H9 (cell line): ENCODE measurements around the gene KCNMA1. TPM values are rescaled to one million over a fixed set of nuclear protein-coding genes. Genes with fewer than 3 reads are reported as not detected.
A peak's percentile ranks its signal among the peaks of the same experiment; 100 is the strongest.

Experiments used
- DNase-seq: peaks from one replicate; pipeline ENCODE4 v3.0.0-alpha.2; 2017
- H2AFZ ChIP-seq: one replicate; pipeline ENCODE4 v1.6.1; 2013; ENCODE audit warnings: mild to moderate bottlenecking, low read length, control low read depth, moderate library complexity
- H2AK5ac ChIP-seq: 2 replicates; pipeline ENCODE4 v1.6.1; 2013; ENCODE audit warnings: low read length, control low read depth, mixed read lengths; ENCODE audit not compliant: insufficient read length
- H2BK120ac ChIP-seq: one replicate; pipeline ENCODE4 v1.6.1; 2013; ENCODE audit warnings: low read depth, mild to moderate bottlenecking, low read length, control low read depth, inconsistent platforms; ENCODE audit not compliant: poor library complexity, severe bottlenecking
- H2BK12ac ChIP-seq: 2 replicates; pipeline ENCODE4 v1.6.1; 2013; ENCODE audit warnings: low read length, control low read depth, mixed read lengths, low read depth; ENCODE audit not compliant: insufficient read length
- H2BK15ac ChIP-seq: 2 replicates; pipeline ENCODE4 v1.6.1; 2013; ENCODE audit warnings: low read depth, low read length, control low read depth
- H2BK20ac ChIP-seq: one replicate; pipeline ENCODE4 v1.6.1; 2013; ENCODE audit warnings: low read depth, mild to moderate bottlenecking, low read length, control low read depth, inconsistent platforms; ENCODE audit not compliant: poor library complexity, severe bottlenecking
- H2BK5ac ChIP-seq: 2 replicates; pipeline ENCODE4 v1.6.1; 2013; ENCODE audit warnings: low read length, control low read depth, mixed read lengths; ENCODE audit not compliant: insufficient read length
- H3K14ac ChIP-seq: 2 replicates; pipeline ENCODE4 v1.6.1; 2013; ENCODE audit warnings: low read length, control low read depth; ENCODE audit not compliant: insufficient read depth
- H3K18ac ChIP-seq: 2 replicates; pipeline ENCODE4 v1.6.1; 2013; ENCODE audit warnings: low read depth, mild to moderate bottlenecking, mixed read lengths, low read length, control low read depth; ENCODE audit not compliant: insufficient read length
- H3K23ac ChIP-seq: 2 replicates; pipeline ENCODE4 v1.6.1; 2013; ENCODE audit warnings: low read length, control low read depth, mixed read lengths, low read depth; ENCODE audit not compliant: insufficient read length
- H3K23me2 ChIP-seq: 2 replicates; pipeline ENCODE4 v1.6.1; 2013; ENCODE audit warnings: low read depth, mild to moderate bottlenecking, mixed read lengths, low read length, control low read depth; ENCODE audit not compliant: insufficient read length, poor library complexity, severe bottlenecking
- H3K27ac ChIP-seq: 2 replicates; pipeline ENCODE4 v1.5.1; 2013; ENCODE audit warnings: low read length, control low read depth, mixed read lengths, low read depth; ENCODE audit not compliant: insufficient read length
- H3K27me3 ChIP-seq: 2 replicates; pipeline ENCODE4 v1.6.1; 2013; ENCODE audit warnings: low read length, control low read depth, inconsistent platforms; ENCODE audit not compliant: insufficient read depth
- H3K4ac ChIP-seq: 2 replicates; pipeline ENCODE4 v1.6.1; 2013; ENCODE audit warnings: low read depth, mild to moderate bottlenecking, control low read depth, inconsistent platforms, low read length, moderate library complexity
- H3K4me1 ChIP-seq: 2 replicates; pipeline ENCODE4 v1.6.1; 2013; ENCODE audit warnings: low read length, control low read depth, inconsistent platforms; ENCODE audit not compliant: insufficient read depth
- H3K4me2 ChIP-seq: 2 replicates; pipeline ENCODE4 v1.6.1; 2013; ENCODE audit warnings: low read length, control low read depth, mixed read lengths; ENCODE audit not compliant: insufficient read length, insufficient read depth
- H3K56ac ChIP-seq: 2 replicates; pipeline ENCODE4 v1.6.1; 2013; ENCODE audit warnings: low read depth, mild to moderate bottlenecking, mixed read lengths, low read length, control low read depth; ENCODE audit not compliant: insufficient read length
- H3K79me1 ChIP-seq: 2 replicates; pipeline ENCODE4 v1.6.1; 2013; ENCODE audit warnings: low read depth, mild to moderate bottlenecking, moderate library complexity, low read length, control low read depth, inconsistent platforms; ENCODE audit not compliant: insufficient read depth, poor library complexity, severe bottlenecking
- H3K79me2 ChIP-seq: 2 replicates; pipeline ENCODE4 v1.6.1; 2013; ENCODE audit warnings: low read length, control low read depth, inconsistent platforms; ENCODE audit not compliant: insufficient read depth
- H3K9ac ChIP-seq: 2 replicates; pipeline ENCODE4 v1.6.1; 2013; ENCODE audit warnings: low read length, control low read depth, mixed read lengths; ENCODE audit not compliant: insufficient read length; ENCODE audit errors: extremely low read depth
- H3K9me3 ChIP-seq: one replicate; pipeline ENCODE4 v1.6.1; 2013; ENCODE audit warnings: low read depth, low read length, inconsistent platforms; ENCODE audit not compliant: control insufficient read depth
- H3T11ph ChIP-seq: one replicate; pipeline ENCODE4 v1.6.1; 2013; ENCODE audit warnings: mild to moderate bottlenecking, low read length, control low read depth, inconsistent platforms
- H4K20me1 ChIP-seq: one replicate; pipeline ENCODE4 v1.6.1; 2013; ENCODE audit not compliant: control insufficient read depth, insufficient read length, insufficient read depth
- H4K5ac ChIP-seq: 2 replicates; pipeline ENCODE4 v1.6.1; 2013; ENCODE audit warnings: low read depth, mild to moderate bottlenecking, mixed read lengths, low read length, control low read depth; ENCODE audit not compliant: insufficient read length
- H4K8ac ChIP-seq: replicated peaks from 2 replicates; pipeline ENCODE4 v1.6.1; 2013; ENCODE audit warnings: low read length, control low read depth, mixed read lengths, low read depth; ENCODE audit not compliant: insufficient read length
- H4K91ac ChIP-seq: 2 replicates; pipeline ENCODE4 v1.6.1; 2013; ENCODE audit warnings: low read depth, mild to moderate bottlenecking, moderate library complexity, mixed read lengths, low read length, control low read depth; ENCODE audit not compliant: insufficient read length
- H3K27ac Mint-ChIP-seq, 3 experiments: 2 replicates in 2 of 3; 3 replicates in 1 of 3; pipeline ENCODE4 v1.8.0; 2020 to 2021; ENCODE audit warnings: mixed read lengths in 3 of 3, mild to moderate bottlenecking in 1 of 3, moderate library complexity in 1 of 3
- H3K27me3 Mint-ChIP-seq: 2 replicates; pipeline ENCODE4 v1.8.0; 2021; ENCODE audit warnings: low read depth, mild to moderate bottlenecking, moderate library complexity, mixed read lengths
- H3K36me3 Mint-ChIP-seq, 3 experiments: 2 replicates in 2 of 3; 3 replicates in 1 of 3; pipeline ENCODE4 v1.8.0; 2020 to 2021; ENCODE audit warnings: low read depth in 3 of 3, mixed read lengths in 3 of 3; ENCODE audit not compliant: insufficient read depth in 1 of 3
- H3K4me1 Mint-ChIP-seq, 2 experiments: 2 replicates each; pipeline ENCODE4 v1.8.0; 2020; ENCODE audit warnings: mixed read lengths in 2 of 2
- H3K4me3 Mint-ChIP-seq, 2 experiments: 2 replicates in 1 of 2; 3 replicates in 1 of 2; pipeline ENCODE4 v1.8.0; 2020 to 2021; ENCODE audit warnings: mild to moderate bottlenecking in 2 of 2, mixed read lengths in 2 of 2, moderate library complexity in 1 of 2
- H3K9me3 Mint-ChIP-seq, 2 experiments: 2 replicates in 1 of 2; 3 replicates in 1 of 2; pipeline ENCODE4 v1.8.0; 2020; ENCODE audit warnings: mild to moderate bottlenecking in 2 of 2, mixed read lengths in 2 of 2, moderate library complexity in 1 of 2
- WGBS: extraction: QIAGEN DNeasy Blood & Tissue Kit; methylation state at CpG from one replicate; pipeline ENCODE4 v1.1.7; 2013; ENCODE audit warnings: missing lambda C conversion rate, low lambda C conversion rate, mixed read lengths; ENCODE audit not compliant: insufficient read length; ENCODE audit errors: extremely low coverage; 5-methylcytosine and 5-hydroxymethylcytosine counted together
- total RNA-seq: library from RNA; stranded (reverse); gene quantifications from 2 replicates; pipeline ENCODE4 v1.2.1, GENCODE V29; 2021
- TF ChIP-seq, protein P1 (sequence below): fragments of 200-600 bp; sonication (generic); conservative IDR thresholded peaks from 3 replicates; pipeline ENCODE4 v1.8.0; 2021; ENCODE audit warnings: antibody characterized with exemption, mild to moderate bottlenecking

Gene KCNMA1
- total RNA-seq, 1 experiment from 2014 or later: 2.0 TPM

DNA sequence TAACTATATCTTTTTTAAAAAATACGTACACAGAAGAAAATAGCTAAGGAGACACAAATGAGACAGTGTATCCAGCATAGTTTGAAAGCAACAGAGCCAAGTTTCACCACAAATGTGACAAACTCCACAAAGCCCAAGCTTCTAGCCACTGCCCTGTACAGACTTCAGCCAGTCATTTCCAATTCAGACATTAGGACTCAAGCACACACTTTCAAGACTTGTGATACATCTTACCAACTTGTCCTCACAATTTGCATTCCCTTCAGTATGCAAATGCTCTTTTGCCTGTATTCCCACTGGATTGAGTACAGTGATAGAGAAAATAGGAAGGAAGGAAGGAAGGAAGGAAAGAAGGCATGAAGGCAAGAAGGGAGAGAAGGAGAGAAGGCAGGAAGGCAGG, 510.4 kb downstream of the KCNMA1 start:
- no peaks in the 10 kb centered on the region for H3K79me2 ChIP-seq
- no peak for DNase-seq
- peaks cover 3% of the 10 kb centered on the region for H3K27me3 Mint-ChIP-seq
- no peaks in the 10 kb centered on the region for H3K36me3 Mint-ChIP-seq
- H2AFZ ChIP-seq: no peak overlapping the region
- H3K9me3 ChIP-seq: no peaks in the 10 kb centered on the region
- H3T11ph ChIP-seq: no peak overlapping the region
- H4K20me1 ChIP-seq: no peaks in the 10 kb centered on the region
- WGBS: no CpG with 5 or more reads among the region's 1 CpG
- H3K27ac ChIP-seq: no peak overlapping the region
- no peaks in the 10 kb centered on the region for H3K4me1 ChIP-seq
- H3K23me2 ChIP-seq: no peaks in the 10 kb centered on the region
- H4K8ac ChIP-seq: no peak overlapping the region
- H2BK5ac ChIP-seq: no peak overlapping the region
- H3K4me3 Mint-ChIP-seq: no peak overlapping the region
- no peak overlapping the region for H3K23ac ChIP-seq
- no peak overlapping the region for H2BK120ac ChIP-seq
- H3K56ac ChIP-seq: no peak overlapping the region
- H3K9ac ChIP-seq: no peak overlapping the region
- H3K4me2 ChIP-seq: no peak overlapping the region
- no peaks in the 10 kb centered on the region for H3K27me3 ChIP-seq
- peaks cover 0 to 3% of the 10 kb centered on the region in 2 experiments; a peak in 1 of 4 replicates for H3K4me1 Mint-ChIP-seq
- H2BK20ac ChIP-seq: no peak overlapping the region
- H3K9me3 Mint-ChIP-seq: no peaks in the 10 kb centered on the region
- no peak overlapping the region for H4K5ac ChIP-seq
- H3K18ac ChIP-seq: no peak overlapping the region
- no peaks in the 10 kb centered on the region for H3K79me1 ChIP-seq
- no peak overlapping the region for H3K4ac ChIP-seq
- no peak overlapping the region for H3K14ac ChIP-seq
- H2BK12ac ChIP-seq: no peak overlapping the region
- TF ChIP-seq, protein P1, sequence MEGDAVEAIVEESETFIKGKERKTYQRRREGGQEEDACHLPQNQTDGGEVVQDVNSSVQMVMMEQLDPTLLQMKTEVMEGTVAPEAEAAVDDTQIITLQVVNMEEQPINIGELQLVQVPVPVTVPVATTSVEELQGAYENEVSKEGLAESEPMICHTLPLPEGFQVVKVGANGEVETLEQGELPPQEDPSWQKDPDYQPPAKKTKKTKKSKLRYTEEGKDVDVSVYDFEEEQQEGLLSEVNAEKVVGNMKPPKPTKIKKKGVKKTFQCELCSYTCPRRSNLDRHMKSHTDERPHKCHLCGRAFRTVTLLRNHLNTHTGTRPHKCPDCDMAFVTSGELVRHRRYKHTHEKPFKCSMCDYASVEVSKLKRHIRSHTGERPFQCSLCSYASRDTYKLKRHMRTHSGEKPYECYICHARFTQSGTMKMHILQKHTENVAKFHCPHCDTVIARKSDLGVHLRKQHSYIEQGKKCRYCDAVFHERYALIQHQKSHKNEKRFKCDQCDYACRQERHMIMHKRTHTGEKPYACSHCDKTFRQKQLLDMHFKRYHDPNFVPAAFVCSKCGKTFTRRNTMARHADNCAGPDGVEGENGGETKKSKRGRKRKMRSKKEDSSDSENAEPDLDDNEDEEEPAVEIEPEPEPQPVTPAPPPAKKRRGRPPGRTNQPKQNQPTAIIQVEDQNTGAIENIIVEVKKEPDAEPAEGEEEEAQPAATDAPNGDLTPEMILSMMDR: no peak
- no peak overlapping the region for H4K91ac ChIP-seq
- H2BK15ac ChIP-seq: no peak overlapping the region
- H3K27ac Mint-ChIP-seq: peak overlapping the region in 1 of 3 experiments; percentile 12; a peak in 1 of 7 replicates
- H2AK5ac ChIP-seq: no peak overlapping the region
